H1 (cell line): ENCODE measurements around the gene CPA1. TPM values are rescaled to one million over a fixed set of nuclear protein-coding genes. Genes with fewer than 3 reads are reported as not detected.

ENCODE experiments used
- ASH2L ChIP-seq: fragments of 200-600, 300-600 bp; sonication (generic); IDR thresholded peaks from one replicate; pipeline ENCODE4 v1.7.1; 2017; ENCODE audit warnings: low read length
- CEBPB ChIP-seq: IDR thresholded peaks from 2 replicates; pipeline ENCODE4 v1.6.1; 2012; ENCODE audit warnings: low read depth, low read length
- CTCF ChIP-seq, 3 experiments: IDR thresholded peaks; 1 replicate in 2 of 3; 2 replicates in 1 of 3; pipeline versions ENCODE4 v1.5.1 to v1.6.1; 2011; ENCODE audit warnings: low read length in 3 of 3, mild to moderate bottlenecking in 3 of 3, inconsistent platforms in 2 of 3, low read depth in 1 of 3, moderate library complexity in 1 of 3; ENCODE audit not compliant: insufficient read depth in 1 of 3; ENCODE audit errors: control extremely low read depth in 1 of 3
- GTF2F1 ChIP-seq: IDR thresholded peaks from 2 replicates; pipeline ENCODE4 v1.6.1; 2012; ENCODE audit warnings: low read depth, low read length, improper control_type of control experiment, borderline replicate concordance
- JUN ChIP-seq: IDR thresholded peaks from 2 replicates; pipeline ENCODE4 v1.6.1; 2011; ENCODE audit warnings: low read depth, mild to moderate bottlenecking, improper control_type of control experiment, low read length
- KDM1A ChIP-seq: fragments of 200-600, 300-600 bp; sonication (generic); IDR thresholded peaks from 2 replicates; pipeline ENCODE4 v1.7.1; 2016; ENCODE audit warnings: mild to moderate bottlenecking, low read length, borderline replicate concordance
- SP2 ChIP-seq: IDR thresholded peaks from 2 replicates; pipeline ENCODE4 v1.6.1; 2012; ENCODE audit warnings: mild to moderate bottlenecking, low read length, inconsistent platforms
- polyA plus RNA-seq, 7 experiments: library from polyadenylated mRNA; depleted of rRNA in 3 of 7; stranded (reverse) in 5 of 7; unstranded in 2 of 7; fragments of >200 nt in 5 of 7; fragments of 200-250 nt in 2 of 7; gene quantifications; 1 replicate in 5 of 7; 2 replicates in 1 of 7; 4 replicates in 1 of 7; pipeline versions ENCODE4 v1.2.1 to v1.2.3, GENCODE V29; 2011 to 2013; ENCODE audit warnings: missing spikeins in 2 of 7, mixed read lengths in 2 of 7
- total RNA-seq: library from RNA; stranded (reverse); fragmentation: NEBNext Ultra II Directional; extraction: Animal tissue kit (Norgen Biotek cat#: 25700); gene quantifications from 2 replicates; pipeline ENCODE4 v1.2.1, GENCODE V29; 2021
- TF ChIP-seq, protein P1 (sequence below): fragments of 300-600 bp; sonication (generic); IDR thresholded peaks from 2 replicates; pipeline ENCODE4 v1.7.1; 2012; ENCODE audit warnings: low read length, moderate library complexity, mild to moderate bottlenecking, inconsistent platforms; ENCODE audit not compliant: insufficient replicate concordance
- TF ChIP-seq, protein P2 (sequence below): IDR thresholded peaks from 2 replicates; pipeline ENCODE4 v1.6.1; 2012; ENCODE audit warnings: inconsistent platforms

CPA1 gene
- total and polyA plus RNA-seq, 2 of the 8 experiments (the other 6 are each of a cell fraction or from before 2014, with no cell fraction given), result not detected

DNA sequence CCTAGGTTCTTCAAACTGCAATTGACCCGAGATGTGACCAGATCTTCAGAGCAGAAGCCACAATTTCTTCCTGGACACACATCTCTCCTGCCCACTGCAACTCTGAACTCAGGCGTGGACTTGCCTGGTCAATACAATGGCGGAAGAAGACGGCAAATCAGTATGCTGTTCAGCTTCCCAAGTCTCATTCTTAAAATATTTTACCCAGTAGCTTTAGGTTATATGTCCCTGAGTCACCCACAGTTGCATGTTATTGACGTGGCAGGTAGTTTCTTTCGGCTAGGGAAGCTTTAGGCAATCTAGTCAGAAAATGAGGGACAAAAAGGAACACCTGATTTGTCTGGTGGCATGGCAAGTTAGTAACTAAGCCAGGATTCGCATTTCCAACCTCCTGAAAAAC lies 38.0 kb downstream of the CPA1 start (continued):
- TF ChIP-seq, protein P1, sequence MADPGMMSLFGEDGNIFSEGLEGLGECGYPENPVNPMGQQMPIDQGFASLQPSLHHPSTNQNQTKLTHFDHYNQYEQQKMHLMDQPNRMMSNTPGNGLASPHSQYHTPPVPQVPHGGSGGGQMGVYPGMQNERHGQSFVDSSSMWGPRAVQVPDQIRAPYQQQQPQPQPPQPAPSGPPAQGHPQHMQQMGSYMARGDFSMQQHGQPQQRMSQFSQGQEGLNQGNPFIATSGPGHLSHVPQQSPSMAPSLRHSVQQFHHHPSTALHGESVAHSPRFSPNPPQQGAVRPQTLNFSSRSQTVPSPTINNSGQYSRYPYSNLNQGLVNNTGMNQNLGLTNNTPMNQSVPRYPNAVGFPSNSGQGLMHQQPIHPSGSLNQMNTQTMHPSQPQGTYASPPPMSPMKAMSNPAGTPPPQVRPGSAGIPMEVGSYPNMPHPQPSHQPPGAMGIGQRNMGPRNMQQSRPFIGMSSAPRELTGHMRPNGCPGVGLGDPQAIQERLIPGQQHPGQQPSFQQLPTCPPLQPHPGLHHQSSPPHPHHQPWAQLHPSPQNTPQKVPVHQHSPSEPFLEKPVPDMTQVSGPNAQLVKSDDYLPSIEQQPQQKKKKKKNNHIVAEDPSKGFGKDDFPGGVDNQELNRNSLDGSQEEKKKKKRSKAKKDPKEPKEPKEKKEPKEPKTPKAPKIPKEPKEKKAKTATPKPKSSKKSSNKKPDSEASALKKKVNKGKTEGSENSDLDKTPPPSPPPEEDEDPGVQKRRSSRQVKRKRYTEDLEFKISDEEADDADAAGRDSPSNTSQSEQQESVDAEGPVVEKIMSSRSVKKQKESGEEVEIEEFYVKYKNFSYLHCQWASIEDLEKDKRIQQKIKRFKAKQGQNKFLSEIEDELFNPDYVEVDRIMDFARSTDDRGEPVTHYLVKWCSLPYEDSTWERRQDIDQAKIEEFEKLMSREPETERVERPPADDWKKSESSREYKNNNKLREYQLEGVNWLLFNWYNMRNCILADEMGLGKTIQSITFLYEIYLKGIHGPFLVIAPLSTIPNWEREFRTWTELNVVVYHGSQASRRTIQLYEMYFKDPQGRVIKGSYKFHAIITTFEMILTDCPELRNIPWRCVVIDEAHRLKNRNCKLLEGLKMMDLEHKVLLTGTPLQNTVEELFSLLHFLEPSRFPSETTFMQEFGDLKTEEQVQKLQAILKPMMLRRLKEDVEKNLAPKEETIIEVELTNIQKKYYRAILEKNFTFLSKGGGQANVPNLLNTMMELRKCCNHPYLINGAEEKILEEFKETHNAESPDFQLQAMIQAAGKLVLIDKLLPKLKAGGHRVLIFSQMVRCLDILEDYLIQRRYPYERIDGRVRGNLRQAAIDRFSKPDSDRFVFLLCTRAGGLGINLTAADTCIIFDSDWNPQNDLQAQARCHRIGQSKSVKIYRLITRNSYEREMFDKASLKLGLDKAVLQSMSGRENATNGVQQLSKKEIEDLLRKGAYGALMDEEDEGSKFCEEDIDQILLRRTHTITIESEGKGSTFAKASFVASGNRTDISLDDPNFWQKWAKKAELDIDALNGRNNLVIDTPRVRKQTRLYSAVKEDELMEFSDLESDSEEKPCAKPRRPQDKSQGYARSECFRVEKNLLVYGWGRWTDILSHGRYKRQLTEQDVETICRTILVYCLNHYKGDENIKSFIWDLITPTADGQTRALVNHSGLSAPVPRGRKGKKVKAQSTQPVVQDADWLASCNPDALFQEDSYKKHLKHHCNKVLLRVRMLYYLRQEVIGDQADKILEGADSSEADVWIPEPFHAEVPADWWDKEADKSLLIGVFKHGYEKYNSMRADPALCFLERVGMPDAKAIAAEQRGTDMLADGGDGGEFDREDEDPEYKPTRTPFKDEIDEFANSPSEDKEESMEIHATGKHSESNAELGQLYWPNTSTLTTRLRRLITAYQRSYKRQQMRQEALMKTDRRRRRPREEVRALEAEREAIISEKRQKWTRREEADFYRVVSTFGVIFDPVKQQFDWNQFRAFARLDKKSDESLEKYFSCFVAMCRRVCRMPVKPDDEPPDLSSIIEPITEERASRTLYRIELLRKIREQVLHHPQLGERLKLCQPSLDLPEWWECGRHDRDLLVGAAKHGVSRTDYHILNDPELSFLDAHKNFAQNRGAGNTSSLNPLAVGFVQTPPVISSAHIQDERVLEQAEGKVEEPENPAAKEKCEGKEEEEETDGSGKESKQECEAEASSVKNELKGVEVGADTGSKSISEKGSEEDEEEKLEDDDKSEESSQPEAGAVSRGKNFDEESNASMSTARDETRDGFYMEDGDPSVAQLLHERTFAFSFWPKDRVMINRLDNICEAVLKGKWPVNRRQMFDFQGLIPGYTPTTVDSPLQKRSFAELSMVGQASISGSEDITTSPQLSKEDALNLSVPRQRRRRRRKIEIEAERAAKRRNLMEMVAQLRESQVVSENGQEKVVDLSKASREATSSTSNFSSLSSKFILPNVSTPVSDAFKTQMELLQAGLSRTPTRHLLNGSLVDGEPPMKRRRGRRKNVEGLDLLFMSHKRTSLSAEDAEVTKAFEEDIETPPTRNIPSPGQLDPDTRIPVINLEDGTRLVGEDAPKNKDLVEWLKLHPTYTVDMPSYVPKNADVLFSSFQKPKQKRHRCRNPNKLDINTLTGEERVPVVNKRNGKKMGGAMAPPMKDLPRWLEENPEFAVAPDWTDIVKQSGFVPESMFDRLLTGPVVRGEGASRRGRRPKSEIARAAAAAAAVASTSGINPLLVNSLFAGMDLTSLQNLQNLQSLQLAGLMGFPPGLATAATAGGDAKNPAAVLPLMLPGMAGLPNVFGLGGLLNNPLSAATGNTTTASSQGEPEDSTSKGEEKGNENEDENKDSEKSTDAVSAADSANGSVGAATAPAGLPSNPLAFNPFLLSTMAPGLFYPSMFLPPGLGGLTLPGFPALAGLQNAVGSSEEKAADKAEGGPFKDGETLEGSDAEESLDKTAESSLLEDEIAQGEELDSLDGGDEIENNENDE, result no peak
- TF ChIP-seq ASH2L (no peak), GTF2F1 (no peak), CTCF (IDR thresholded peaks at IDR 0.05; ENCODE audit: control extremely low read depth in 1 of 3, insufficient read depth in 1 of 3, low read depth in 1 of 3, low read length in 3 of 3) (no peak), CEBPB (no peak), SP2 (no peak), JUN (no peak), KDM1A (no peak)
- TF ChIP-seq, protein P2, sequence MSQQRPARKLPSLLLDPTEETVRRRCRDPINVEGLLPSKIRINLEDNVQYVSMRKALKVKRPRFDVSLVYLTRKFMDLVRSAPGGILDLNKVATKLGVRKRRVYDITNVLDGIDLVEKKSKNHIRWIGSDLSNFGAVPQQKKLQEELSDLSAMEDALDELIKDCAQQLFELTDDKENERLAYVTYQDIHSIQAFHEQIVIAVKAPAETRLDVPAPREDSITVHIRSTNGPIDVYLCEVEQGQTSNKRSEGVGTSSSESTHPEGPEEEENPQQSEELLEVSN, result no peak
